ENCODE results near the gene HEPHL1. TPM values are rescaled to one million over a fixed set of nuclear protein-coding genes. Genes with fewer than 3 reads are reported as not detected.

HEPHL1 gene
- total RNA-seq, 1 donor from 2014 or later, result not detected

DNA sequence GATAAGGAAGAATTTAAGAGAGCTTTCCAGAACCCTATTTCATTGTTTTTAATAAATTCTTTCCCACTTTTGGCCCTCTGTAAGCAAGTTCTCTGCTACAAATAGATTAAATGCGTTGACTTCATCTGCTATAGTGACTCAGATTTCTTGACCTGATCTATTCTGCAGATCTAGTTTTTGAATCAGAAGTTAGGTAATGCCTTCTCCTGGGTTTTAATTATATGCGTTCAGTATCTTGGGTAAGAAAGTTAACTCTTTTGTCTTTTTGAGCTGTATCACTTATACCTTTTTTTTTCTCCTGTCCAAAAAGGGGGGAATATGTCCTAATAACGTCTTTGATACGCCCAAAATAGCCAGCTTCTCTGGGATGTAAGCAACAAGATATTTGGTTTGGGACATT is 2.4 kb upstream of the HEPHL1 start:
- no peaks in the 10 kb centered on the region for H3K4me1 Mint-ChIP-seq (ENCODE audit: low read depth)
- TF ChIP-seq CTCF (IDR thresholded peaks at IDR 0.05; ENCODE audit: unreplicated experiment), result no peak
- H3K27ac Mint-ChIP-seq, result no peak overlapping the region
- H3K9me3 Mint-ChIP-seq (ENCODE audit: low read depth), result peaks cover 7% of the 10 kb centered on the region
- H3K27me3 Mint-ChIP-seq, result no peaks in the 10 kb centered on the region
- no peaks in the 10 kb centered on the region for H3K36me3 Mint-ChIP-seq (ENCODE audit: insufficient read depth)
- no peak overlapping the region for H3K4me3 Mint-ChIP-seq (ENCODE audit: low read depth)
- no peak for DNase-seq (ENCODE audit: low spot score, unreplicated experiment)

DNA sequence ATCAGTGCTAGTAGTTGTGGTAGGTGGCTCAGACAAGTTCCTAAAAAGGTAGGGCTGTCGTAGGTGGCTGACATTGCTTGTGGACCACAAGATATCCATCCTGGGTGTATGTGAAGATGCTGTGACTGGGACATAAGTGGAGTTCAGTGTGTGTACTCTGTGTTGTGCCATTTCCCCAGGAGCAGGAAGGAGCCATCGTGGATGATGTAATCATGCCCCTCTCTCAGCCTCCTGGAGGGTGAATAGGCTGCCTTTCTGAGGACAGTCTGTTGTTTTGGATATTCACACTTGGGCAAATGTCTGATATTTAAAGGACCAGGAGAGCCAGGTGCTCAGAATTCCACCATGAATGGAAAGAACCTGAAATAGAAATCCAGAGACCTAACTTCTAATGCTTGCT is 2.7 kb downstream of the HEPHL1 start:
- H3K4me3 Mint-ChIP-seq (ENCODE audit: low read depth), result no peak overlapping the region
- TF ChIP-seq CTCF (IDR thresholded peaks at IDR 0.05; ENCODE audit: unreplicated experiment), result no peak
- peaks cover 2% of the 10 kb centered on the region for H3K27me3 Mint-ChIP-seq

DNA sequence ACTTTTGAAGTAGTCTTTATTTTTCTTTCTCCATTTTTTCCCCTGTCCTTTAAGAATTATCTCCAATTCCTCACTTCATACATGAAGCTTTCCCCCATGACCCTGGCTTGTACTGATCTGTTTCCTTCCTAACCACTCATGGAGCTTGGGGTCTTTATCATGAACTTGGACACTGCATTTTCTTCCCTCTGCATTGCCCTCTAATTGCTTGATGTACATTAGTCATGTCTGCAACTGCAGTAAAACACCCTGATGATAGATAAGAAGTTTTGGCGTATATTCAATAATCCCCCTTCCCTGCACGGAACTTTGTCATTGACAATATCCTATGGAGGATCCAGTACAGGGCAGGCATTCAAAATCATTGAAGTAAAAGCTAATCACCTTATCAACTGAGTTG is 3.4 kb downstream of the HEPHL1 start:
- Mint-ChIP-seq H3K4me1 (ENCODE audit: low read depth) (peaks cover 1% of the 10 kb centered on the region), H3K27ac (no peak overlapping the region), H3K4me3 (ENCODE audit: low read depth) (no peak overlapping the region), H3K9me3 (ENCODE audit: low read depth) (no peaks in the 10 kb centered on the region), H3K27me3 (peaks cover 2% of the 10 kb centered on the region), H3K36me3 (ENCODE audit: insufficient read depth) (no peaks in the 10 kb centered on the region)
- TF ChIP-seq CTCF (IDR thresholded peaks at IDR 0.05; ENCODE audit: unreplicated experiment), result no peak
- no peak for DNase-seq (ENCODE audit: low spot score, unreplicated experiment)

More for the DNA sequence above, 2.7 kb downstream of the HEPHL1 start:
- DNase-seq (ENCODE audit: low spot score, unreplicated experiment), result no peak
- no peaks in the 10 kb centered on the region for H3K36me3 Mint-ChIP-seq (ENCODE audit: insufficient read depth)
- peaks cover 1% of the 10 kb centered on the region for H3K4me1 Mint-ChIP-seq (ENCODE audit: low read depth)
- no peak overlapping the region for H3K27ac Mint-ChIP-seq
- no peaks in the 10 kb centered on the region for H3K9me3 Mint-ChIP-seq (ENCODE audit: low read depth)

- TF ChIP-seq CTCF (IDR thresholded peaks at IDR 0.05; ENCODE audit: unreplicated experiment), result no peak
- no peaks in the 10 kb centered on the region for H3K36me3 Mint-ChIP-seq (ENCODE audit: insufficient read depth)
- H3K4me1 Mint-ChIP-seq (ENCODE audit: low read depth), result peaks cover 1% of the 10 kb centered on the region
- DNase-seq (ENCODE audit: low spot score, unreplicated experiment), result no peak
- peaks cover 2% of the 10 kb centered on the region for H3K27me3 Mint-ChIP-seq
- no peak overlapping the region for H3K4me3 Mint-ChIP-seq (ENCODE audit: low read depth)
- no peak overlapping the region for H3K27ac Mint-ChIP-seq
- H3K9me3 Mint-ChIP-seq (ENCODE audit: low read depth), result no peaks in the 10 kb centered on the region
Observed at GRCh38 chr11:94025690-94026394, 4.7 kb downstream of the HEPHL1 start.

DNA sequence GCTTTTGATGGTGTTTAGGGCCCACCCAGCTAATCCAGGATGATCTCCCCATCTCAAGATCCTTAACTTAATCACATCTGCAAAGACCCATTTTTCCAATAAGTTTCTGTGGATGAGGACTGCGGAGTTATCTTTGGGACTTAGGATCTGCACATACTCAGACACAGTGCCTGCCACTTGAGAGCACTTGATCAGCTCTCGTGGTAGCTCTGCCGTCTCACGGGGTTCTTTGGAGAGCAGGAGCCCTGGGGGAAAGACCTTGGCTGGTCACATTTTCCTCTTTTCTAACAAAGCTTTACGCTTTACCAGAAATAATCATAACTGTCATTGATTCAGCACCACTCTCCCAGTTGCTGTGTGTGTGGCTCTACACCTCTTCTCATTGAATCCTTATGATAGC is 6.1 kb downstream of the HEPHL1 start:
- no peak for TF ChIP-seq CTCF (IDR thresholded peaks at IDR 0.05; ENCODE audit: unreplicated experiment)
- no peaks in the 10 kb centered on the region for H3K36me3 Mint-ChIP-seq (ENCODE audit: insufficient read depth)
- no peak overlapping the region for H3K27ac Mint-ChIP-seq
- H3K27me3 Mint-ChIP-seq, result peaks cover 2% of the 10 kb centered on the region
- no peak overlapping the region for H3K4me3 Mint-ChIP-seq (ENCODE audit: low read depth)
- no peaks in the 10 kb centered on the region for H3K9me3 Mint-ChIP-seq (ENCODE audit: low read depth)
- no peak for DNase-seq (ENCODE audit: low spot score, unreplicated experiment)
- peaks cover 1% of the 10 kb centered on the region for H3K4me1 Mint-ChIP-seq (ENCODE audit: low read depth)
